Spinal cord (tissue), 10 donors: ENCODE measurements around the gene ATP13A5. TPM values are rescaled to one million over a fixed set of nuclear protein-coding genes. Genes with fewer than 3 reads are reported as not detected.

Experiments
- DNase-seq, 6 donors: peaks; one replicate each; pipeline versions ENCODE4 v3.0.0 to v3.0.0-alpha.2; 2013 to 2015; ENCODE audit warnings: low spot score in 6 of 6, low read depth in 4 of 6
- H3K27ac ChIP-seq: one replicate; pipeline ENCODE4 v1.5.1; 2013; ENCODE audit warnings: low read depth, low read length, control low read depth
- H3K27me3 ChIP-seq: one replicate; pipeline ENCODE4 v1.6.1; 2013; ENCODE audit warnings: low read length; ENCODE audit not compliant: control insufficient read depth, insufficient read depth
- H3K36me3 ChIP-seq: one replicate; pipeline ENCODE4 v1.6.1; 2013; ENCODE audit warnings: low read length; ENCODE audit not compliant: control insufficient read depth, insufficient read depth
- H3K4me1 ChIP-seq: one replicate; pipeline ENCODE4 v1.6.1; 2013; ENCODE audit warnings: low read length; ENCODE audit not compliant: control insufficient read depth, insufficient read depth
- H3K4me3 ChIP-seq: one replicate; pipeline ENCODE4 v1.5.1; 2013; ENCODE audit warnings: low read depth, low read length, control low read depth
- H3K9me3 ChIP-seq: one replicate; pipeline ENCODE4 v1.6.1; 2013; ENCODE audit warnings: low read length; ENCODE audit not compliant: control insufficient read depth, insufficient read depth
- WGBS: methylation state at CpG from one replicate; pipeline ENCODE4 v1.1.5; 2013; ENCODE audit warnings: missing lambda C conversion rate; ENCODE audit not compliant: insufficient coverage; 5-methylcytosine and 5-hydroxymethylcytosine counted together
- polyA plus RNA-seq, 2 donors: library from polyadenylated mRNA; unstranded; fragments of 120-200 nt; gene quantifications; one replicate each; pipeline ENCODE4 v1.2.1, GENCODE V29; 2013; ENCODE audit not compliant: insufficient read length in 2 of 2
- total RNA-seq, 2 donors: library from RNA; depleted of rRNA in 1 of 2; stranded (reverse); fragments of 120-200 nt in 1 of 2; fragments of >200 nt in 1 of 2; gene quantifications; one replicate each; pipeline versions ENCODE4 v1.2.3 to v1.2.4, GENCODE V29; 2013 to 2014
- donor health status: healthy.

The ATP13A5 gene
- total and polyA plus RNA-seq, 4 donors, result 0.89 to 3.9 (median 2.1) TPM

GRCh38 chr3:193243571-193243970 lies 135.0 kb downstream of the ATP13A5 start:
- Histone ChIP-seq H3K9me3 (peaks cover 4% of the 10 kb centered on the region), H3K4me1 (peaks cover 4% of the 10 kb centered on the region), H3K27me3 (no peaks in the 10 kb centered on the region), H3K27ac (no peak overlapping the region), H3K4me3 (no peak overlapping the region), H3K36me3 (no peaks in the 10 kb centered on the region)
- WGBS, result 92% methylated on average over 3 of the region's 3 CpGs
- no peak for DNase-seq

GRCh38 chr3:193241716-193242115 lies 136.8 kb downstream of the ATP13A5 start:
- H3K4me1 ChIP-seq, result peaks cover 4% of the 10 kb centered on the region
- H3K9me3 ChIP-seq, result no peaks in the 10 kb centered on the region
- H3K4me3 ChIP-seq, result peak overlapping the region; percentile 51
- no peaks in the 10 kb centered on the region for H3K36me3 ChIP-seq
- peak in 1 of 6 donors; percentile 12 for DNase-seq
- no peaks in the 10 kb centered on the region for H3K27me3 ChIP-seq
- H3K27ac ChIP-seq, result peak overlapping the region; percentile 4
- WGBS, result 80% methylated on average over 1 of the region's 11 CpGs

GRCh38 chr3:193240850-193241706 lies 137.5 kb downstream of the ATP13A5 start, which contains the start of gene PLAAT1:
Gene PLAAT1, plus strand, starts transcription at chr3:193241222. Its CDS starts 14,429 bp downstream, at chr3:193255651.
- Histone ChIP-seq H3K4me1 (peaks cover 4% of the 10 kb centered on the region), H3K9me3 (no peaks in the 10 kb centered on the region), H3K4me3 (peak within 1 kb of the TSS; percentile 70), H3K36me3 (no peaks in the 10 kb centered on the region), H3K27me3 (no peaks in the 10 kb centered on the region), H3K27ac (peak within 1 kb of the TSS; percentile 4)
- WGBS, result 0% methylated on average over 88 of the region's 93 CpGs
- DNase-seq, result peak in 5 of 6 donors; percentile 41 to 89 (median 57)

GRCh38 chr3:193240436-193240849 lies 138.1 kb downstream of the ATP13A5 start:
- WGBS, result 3% methylated on average over 3 of the region's 9 CpGs
- Histone ChIP-seq H3K4me1 (peaks cover 4% of the 10 kb centered on the region), H3K27me3 (no peaks in the 10 kb centered on the region), H3K4me3 (peak overlapping the region; percentile 70), H3K9me3 (no peaks in the 10 kb centered on the region), H3K36me3 (no peaks in the 10 kb centered on the region), H3K27ac (no peak overlapping the region)
- DNase-seq, result peak in 1 of 6 donors; percentile 9

GRCh38 chr3:193237030-193237429 lies 141.5 kb downstream of the ATP13A5 start:
- no peaks in the 10 kb centered on the region for H3K36me3 ChIP-seq
- no peaks in the 10 kb centered on the region for H3K27me3 ChIP-seq
- no peak overlapping the region for H3K4me3 ChIP-seq
- WGBS, result 24% methylated on average over 3 of the region's 5 CpGs
- H3K9me3 ChIP-seq, result no peaks in the 10 kb centered on the region
- peak in 2 of 6 donors; percentile 83 to 90 for DNase-seq
- H3K4me1 ChIP-seq, result peaks cover 4% of the 10 kb centered on the region
- H3K27ac ChIP-seq, result no peak overlapping the region

- no peak for DNase-seq
- Histone ChIP-seq H3K27me3 (no peaks in the 10 kb centered on the region), H3K36me3 (no peaks in the 10 kb centered on the region), H3K4me1 (peaks cover 4% of the 10 kb centered on the region), H3K27ac (no peak overlapping the region), H3K9me3 (no peaks in the 10 kb centered on the region), H3K4me3 (no peak overlapping the region)
- no CpG with 5 or more reads among the region's 4 CpGs for WGBS
Measured at GRCh38 chr3:193236599-193236998, 142.0 kb downstream of the ATP13A5 start.

GRCh38 chr3:193231201-193231600 lies 147.4 kb downstream of the ATP13A5 start:
- Histone ChIP-seq H3K36me3 (no peaks in the 10 kb centered on the region), H3K27ac (no peak overlapping the region), H3K4me3 (no peak overlapping the region), H3K4me1 (peaks cover 3% of the 10 kb centered on the region), H3K27me3 (no peaks in the 10 kb centered on the region), H3K9me3 (no peaks in the 10 kb centered on the region)
- 81% methylated on average over 5 of the region's 6 CpGs for WGBS
- DNase-seq, result no peak

GRCh38 chr3:193230610-193231009 lies 147.9 kb downstream of the ATP13A5 start:
- Histone ChIP-seq H3K27ac (no peak overlapping the region), H3K36me3 (no peaks in the 10 kb centered on the region), H3K4me3 (no peak overlapping the region), H3K27me3 (no peaks in the 10 kb centered on the region), H3K9me3 (no peaks in the 10 kb centered on the region), H3K4me1 (peaks cover 3% of the 10 kb centered on the region)
- peak in 2 of 6 donors; percentile 37 to 72 for DNase-seq
- WGBS, result 44% methylated on average over 2 of the region's 4 CpGs

GRCh38 chr3:193229851-193230420 lies 148.6 kb downstream of the ATP13A5 start:
- Histone ChIP-seq H3K4me3 (no peak overlapping the region), H3K9me3 (no peaks in the 10 kb centered on the region), H3K36me3 (no peaks in the 10 kb centered on the region), H3K27me3 (no peaks in the 10 kb centered on the region), H3K4me1 (peaks cover 3% of the 10 kb centered on the region), H3K27ac (no peak overlapping the region)
- WGBS, result 67% methylated on average over 1 of the region's 4 CpGs
- peak in 1 of 6 donors; percentile 67 for DNase-seq
